KMS-11 (cell line): ENCODE measurements around the gene UNKL.

Experiments
- H2AFZ ChIP-seq: fragments of 200-600 bp; sonication (generic); 2 replicates; pipeline ENCODE4 v1.6.1; 2016; ENCODE audit warnings: antibody characterized with exemption, mixed run types, low read depth
- H3K27ac ChIP-seq: fragments of 200-600 bp; sonication (generic); 2 replicates; pipeline ENCODE4 v1.6.1; 2016; ENCODE audit warnings: mild to moderate bottlenecking, mixed run types
- H3K27me3 ChIP-seq: fragments of 200-600 bp; sonication (generic); 2 replicates; pipeline ENCODE4 v1.6.1; 2017; ENCODE audit warnings: mild to moderate bottlenecking, low read depth, mixed run types, moderate library complexity; ENCODE audit not compliant: insufficient read depth
- H3K36me3 ChIP-seq: fragments of 200-600 bp; sonication (generic); 2 replicates; pipeline ENCODE4 v1.6.1; 2017; ENCODE audit warnings: mild to moderate bottlenecking, mixed run types; ENCODE audit not compliant: insufficient read depth
- H3K4me1 ChIP-seq: fragments of 200-600 bp; sonication (generic); 2 replicates; pipeline ENCODE4 v1.6.1; 2016; ENCODE audit warnings: mild to moderate bottlenecking, low read depth, mixed run types; ENCODE audit not compliant: poor library complexity, severe bottlenecking
- H3K4me2 ChIP-seq: fragments of 200-600 bp; sonication (generic); 2 replicates; pipeline ENCODE4 v1.7.0; 2016; ENCODE audit warnings: mild to moderate bottlenecking, mixed run types
- H3K4me3 ChIP-seq: fragments of 200-600 bp; sonication (generic); IDR thresholded peaks from 2 replicates; pipeline ENCODE4 v1.6.1; 2017; ENCODE audit warnings: low read depth, low read length, mixed read lengths; ENCODE audit not compliant: insufficient read depth
- H3K79me2 ChIP-seq: fragments of 200-600 bp; sonication (generic); 2 replicates; pipeline ENCODE4 v1.6.1; 2016; ENCODE audit warnings: low read depth, mixed run types; ENCODE audit not compliant: insufficient read depth
- H3K9ac ChIP-seq: fragments of 200-600 bp; sonication (generic); 2 replicates; pipeline ENCODE4 v1.6.1; 2016; ENCODE audit warnings: mild to moderate bottlenecking, mixed run types
- H4K20me1 ChIP-seq: fragments of 200-600 bp; sonication (generic); 2 replicates; pipeline ENCODE4 v1.6.1; 2016; ENCODE audit warnings: mild to moderate bottlenecking, mixed run types; ENCODE audit not compliant: insufficient read depth
- TF ChIP-seq, protein P1 (sequence below): fragments of 200-600 bp; sonication (generic); conservative IDR thresholded peaks from 2 replicates; pipeline ENCODE4 v1.6.1; 2017; ENCODE audit warnings: low read depth, mild to moderate bottlenecking, antibody characterized with exemption, low read length, moderate library complexity, mixed read lengths

UNKL gene

GRCh38 chr16:1444730-1445517 is 30.4 kb upstream of the UNKL start:
- H3K4me3 ChIP-seq, result no peak overlapping the region
- peaks cover 25% of the 10 kb centered on the region; the same call in 1 of the 2 replicates for H3K27me3 ChIP-seq
- H3K4me1 ChIP-seq, result no peaks in the 10 kb centered on the region
- no peak overlapping the region for H2AFZ ChIP-seq
- TF ChIP-seq, protein P1, sequence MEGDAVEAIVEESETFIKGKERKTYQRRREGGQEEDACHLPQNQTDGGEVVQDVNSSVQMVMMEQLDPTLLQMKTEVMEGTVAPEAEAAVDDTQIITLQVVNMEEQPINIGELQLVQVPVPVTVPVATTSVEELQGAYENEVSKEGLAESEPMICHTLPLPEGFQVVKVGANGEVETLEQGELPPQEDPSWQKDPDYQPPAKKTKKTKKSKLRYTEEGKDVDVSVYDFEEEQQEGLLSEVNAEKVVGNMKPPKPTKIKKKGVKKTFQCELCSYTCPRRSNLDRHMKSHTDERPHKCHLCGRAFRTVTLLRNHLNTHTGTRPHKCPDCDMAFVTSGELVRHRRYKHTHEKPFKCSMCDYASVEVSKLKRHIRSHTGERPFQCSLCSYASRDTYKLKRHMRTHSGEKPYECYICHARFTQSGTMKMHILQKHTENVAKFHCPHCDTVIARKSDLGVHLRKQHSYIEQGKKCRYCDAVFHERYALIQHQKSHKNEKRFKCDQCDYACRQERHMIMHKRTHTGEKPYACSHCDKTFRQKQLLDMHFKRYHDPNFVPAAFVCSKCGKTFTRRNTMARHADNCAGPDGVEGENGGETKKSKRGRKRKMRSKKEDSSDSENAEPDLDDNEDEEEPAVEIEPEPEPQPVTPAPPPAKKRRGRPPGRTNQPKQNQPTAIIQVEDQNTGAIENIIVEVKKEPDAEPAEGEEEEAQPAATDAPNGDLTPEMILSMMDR, result no peak
- no peak overlapping the region for H3K27ac ChIP-seq
- no peak overlapping the region for H3K4me2 ChIP-seq
- no peaks in the 10 kb centered on the region for H3K79me2 ChIP-seq
- no peak overlapping the region for H3K9ac ChIP-seq
- no peaks in the 10 kb centered on the region for H4K20me1 ChIP-seq
- H3K36me3 ChIP-seq, result no peaks in the 10 kb centered on the region

GRCh38 chr16:1443980-1444729 is 29.7 kb upstream of the UNKL start, which contains the start of gene CCDC154:
Gene CCDC154, minus strand, starts transcription at chr16:1444556. Its CDS starts 234 bp downstream, at chr16:1444322.
- no peak within 1 kb of the TSS for H2AFZ ChIP-seq
- H4K20me1 ChIP-seq, result no peaks in the 10 kb centered on the region
- no peaks in the 10 kb centered on the region for H3K36me3 ChIP-seq
- no peak within 1 kb of the TSS for H3K4me2 ChIP-seq
- peaks cover 30% of the 10 kb centered on the region; the same call in 1 of the 2 replicates for H3K27me3 ChIP-seq
- H3K9ac ChIP-seq, result no peak within 1 kb of the TSS
- no peak within 1 kb of the TSS for H3K27ac ChIP-seq
- H3K4me3 ChIP-seq, result no peak within 1 kb of the TSS
- H3K79me2 ChIP-seq, result no peaks in the 10 kb centered on the region
- TF ChIP-seq, protein P1, result no peak
- no peaks in the 10 kb centered on the region for H3K4me1 ChIP-seq

DNA sequence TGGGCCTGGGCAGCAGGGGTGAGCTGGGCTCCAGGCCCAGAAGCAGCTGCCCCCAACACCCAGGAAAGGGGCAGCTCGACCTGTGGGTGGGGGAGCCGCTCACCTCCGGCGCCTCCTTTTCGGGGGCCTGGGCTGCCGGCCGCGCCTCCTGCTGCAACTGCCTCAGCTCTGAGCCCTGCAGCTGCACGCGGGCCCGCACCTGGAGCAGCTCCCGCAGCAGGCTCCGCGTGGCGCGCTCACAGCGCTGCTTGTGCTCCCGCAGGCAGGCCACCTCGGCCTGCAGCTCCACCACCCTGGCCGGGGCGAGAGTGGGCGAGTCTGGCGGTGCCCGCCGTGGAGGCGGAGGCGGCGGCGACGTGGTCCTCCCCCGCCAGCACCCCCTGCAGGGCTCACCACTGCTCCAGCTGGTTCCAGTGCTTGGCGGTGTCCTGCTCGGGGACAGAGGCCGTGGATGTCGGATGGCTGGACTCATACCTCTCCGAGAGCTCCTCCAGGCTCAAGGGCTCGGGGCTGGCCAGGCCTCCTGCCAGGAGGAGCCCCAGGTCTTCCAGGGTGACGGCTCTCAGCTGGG is 29.0 kb upstream of the UNKL start:
- Histone ChIP-seq H3K79me2 (no peaks in the 10 kb centered on the region), H3K36me3 (no peaks in the 10 kb centered on the region), H3K4me3 (no peak overlapping the region), H3K27me3 (peaks cover 34% of the 10 kb centered on the region; the same call in 1 of the 2 replicates), H3K4me2 (no peak overlapping the region), H3K27ac (no peak overlapping the region), H3K4me1 (no peaks in the 10 kb centered on the region), H4K20me1 (no peaks in the 10 kb centered on the region), H2AFZ (no peak overlapping the region), H3K9ac (no peak overlapping the region)
- TF ChIP-seq, protein P1, result no peak

DNA sequence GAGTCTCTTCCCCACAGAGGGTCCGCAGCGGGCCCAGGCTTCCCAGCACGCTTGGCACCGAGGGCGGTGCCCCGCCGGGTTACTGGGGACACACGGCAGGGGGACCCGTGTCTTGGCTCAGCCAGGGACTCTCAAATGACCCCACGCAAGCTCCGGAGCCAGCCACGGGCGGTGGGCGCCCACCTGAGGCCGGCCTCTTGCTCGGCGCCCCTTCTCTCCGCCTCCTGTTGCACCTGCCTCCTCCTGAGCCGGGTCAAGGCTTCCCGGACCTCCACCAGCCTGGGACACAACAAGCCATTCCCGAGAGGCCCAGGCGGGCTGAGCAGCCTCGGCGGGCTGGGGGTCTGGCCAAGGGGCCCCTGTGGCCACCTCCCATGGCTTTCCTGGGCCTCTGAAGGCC is 28.2 kb upstream of the UNKL start:
- no peak overlapping the region for H3K27ac ChIP-seq
- TF ChIP-seq, protein P1, result no peak

More for the DNA sequence above, 28.2 kb upstream of the UNKL start:
- H2AFZ ChIP-seq, result no peak overlapping the region
- H3K4me1 ChIP-seq, result no peaks in the 10 kb centered on the region
- peaks cover 41% of the 10 kb centered on the region for H3K27me3 ChIP-seq
- no peak overlapping the region for H3K9ac ChIP-seq
- no peak overlapping the region for H3K4me2 ChIP-seq
- no peaks in the 10 kb centered on the region for H3K36me3 ChIP-seq
- no peaks in the 10 kb centered on the region for H3K79me2 ChIP-seq
- no peak overlapping the region for H3K4me3 ChIP-seq
- H4K20me1 ChIP-seq, result no peaks in the 10 kb centered on the region
